K562 treated with DMSO at 1 percent for 48 hours (cell line): ENCODE measurements around the gene TMEM184B. TPM values are rescaled to one million over a fixed set of nuclear protein-coding genes. Genes with fewer than 3 reads are reported as not detected.

Source experiments
- total RNA-seq: library from RNA; unstranded; fragments of 300-600 nt; gene quantifications from 2 replicates; pipeline ENCODE4 v1.2.3, GENCODE V29; 2022; ENCODE audit warnings: low replicate concordance; ENCODE audit errors: extremely low read depth

TMEM184B gene
- not detected in 2 replicates for total RNA-seq

GRCh38 chr22:38272373-38273134 lies at the start of gene TMEM184B:
Gene TMEM184B (minus strand): TSS chr22:38273010. CDS start chr22:38247961, 25,049 bp downstream.

GRCh38 chr22:38317122-38317994 lies 44.5 kb upstream of the TMEM184B start, which contains the start of gene CSNK1E:
Gene CSNK1E (minus strand): TSS chr22:38317433. CDS start chr22:38314157, 3,276 bp downstream.

GRCh38 chr22:38201711-38202436 lies 70.9 kb downstream of the TMEM184B start, which contains the start of gene MAFF:
Gene MAFF (plus strand): TSS chr22:38201994. CDS start chr22:38213854, 11,860 bp downstream.

DNA sequence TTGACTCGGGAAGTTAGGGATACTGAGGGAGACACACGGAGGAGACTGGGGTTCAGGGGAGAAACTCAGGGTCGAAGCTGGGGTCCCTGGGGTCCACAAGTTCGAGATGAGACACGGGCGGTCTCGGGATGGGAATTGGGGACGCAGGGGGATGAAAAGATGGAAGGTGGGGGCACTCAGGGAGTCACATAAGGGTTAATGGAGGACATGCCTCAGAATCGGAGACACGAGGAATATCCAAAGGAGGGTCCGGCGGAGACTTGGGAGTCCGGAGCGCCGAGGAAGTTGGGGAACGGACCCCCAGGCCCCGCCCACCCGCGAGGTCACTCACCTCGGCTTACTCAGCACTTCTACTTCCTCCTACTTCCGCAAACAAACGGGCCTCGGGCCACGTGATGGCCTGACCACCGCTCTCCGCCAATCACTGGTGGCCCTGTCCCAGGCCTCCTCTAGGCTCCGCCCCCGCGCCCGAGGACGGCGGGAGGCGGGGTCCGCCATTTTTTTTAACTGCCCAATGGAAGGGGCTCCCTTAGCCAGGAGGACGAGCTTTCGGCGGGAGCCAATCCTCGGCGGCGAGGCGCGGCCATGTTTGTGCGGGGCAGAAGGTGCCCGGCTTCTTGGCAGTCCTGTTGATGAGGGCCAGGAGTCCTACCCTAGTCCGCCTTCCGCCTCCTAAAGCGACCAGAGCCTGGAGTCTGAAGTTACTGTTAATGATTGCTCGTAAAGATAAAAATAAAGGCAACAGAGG lies 91.2 kb downstream of the TMEM184B start, which contains the start of gene PLA2G6:
Gene PLA2G6 (minus strand): TSS at position 378 of the 748 bp plus-strand sequence. CDS start 12,404 bp downstream, outside the sequence.

Other genes starting within 250 kb of the TMEM184B start
- not detected in 2 replicates for gene PICK1, start 215.6 kb downstream of the TMEM184B start, total RNA-seq
- not detected in 2 replicates for gene SLC16A8, start 188.8 kb downstream of the TMEM184B start, total RNA-seq
- not detected in 2 replicates for gene BAIAP2L2, start 162.3 kb downstream of the TMEM184B start, total RNA-seq
- gene PLA2G6, start 91.2 kb downstream of the TMEM184B start, total RNA-seq = not detected in 2 replicates
- not detected in 2 replicates for gene MAFF, start 71.0 kb downstream of the TMEM184B start, total RNA-seq
- gene CSNK1E, start 44.4 kb upstream of the TMEM184B start, total RNA-seq = not detected in 2 replicates
- not detected in 2 replicates for gene KCNJ4, start 182.2 kb upstream of the TMEM184B start, total RNA-seq
- gene KDELR3, start 195.1 kb upstream of the TMEM184B start, total RNA-seq = not detected in 2 replicates
- 103 TPM in 1 of 2 replicates, not detected in the other for gene DDX17, start 233.3 kb upstream of the TMEM184B start, total RNA-seq